CD4-positive, alpha-beta T cell (primary cell): ENCODE data around the gene PKD1L1. TPM values are rescaled to one million over a fixed set of nuclear protein-coding genes. Genes with fewer than 3 reads are reported as not detected.

Experiments
- ATAC-seq: fragments of 200-7000 bp; cut with Tn5 transposase; one replicate; pipeline ENCODE4 v1.10.0; 2022; ENCODE audit warnings: mild to moderate bottlenecking; ENCODE audit not compliant: poor library complexity
- CTCF ChIA-PET: fragments of 350-600 bp; sonication (Branson Sonifier 250); formaldehyde crosslinking; loops from one replicate; lab custom pipeline; 2021; ENCODE audit warnings: antibody characterized with exemption, inconsistent platforms; lab: Charles Lee
- POLR2A ChIA-PET: fragments of 350-600 bp; sonication (Branson Sonifier 250); formaldehyde crosslinking; loops from one replicate; lab custom pipeline; 2021; ENCODE audit warnings: antibody characterized with exemption, inconsistent platforms; lab: Charles Lee
- DNase-seq, 14 experiments: peaks; one replicate each; pipeline ENCODE4 v3.0.0-alpha.2; 2013 to 2020; ENCODE audit warnings: mixed read lengths in 2 of 14
- H3K27ac ChIP-seq, 2 donors: one replicate each; pipeline versions ENCODE4 v1.5.1 to v1.7.0; 2013; ENCODE audit warnings: low read length in 2 of 2, low read depth in 1 of 2, mild to moderate bottlenecking in 1 of 2
- H3K27me3 ChIP-seq, 2 experiments: 1 replicate in 1 of 2; 2 replicates in 1 of 2; pipeline versions ENCODE4 v1.6.1 to v1.7.0; 2013; ENCODE audit warnings: low read length in 2 of 2, control low read depth in 1 of 2, mild to moderate bottlenecking in 1 of 2, moderate library complexity in 1 of 2; ENCODE audit not compliant: insufficient read depth in 2 of 2, control insufficient read depth in 1 of 2
- H3K36me3 ChIP-seq: one replicate; pipeline ENCODE4 v1.6.1; 2013; ENCODE audit warnings: low read length, control low read depth; ENCODE audit not compliant: insufficient read depth
- H3K4me1 ChIP-seq: one replicate; pipeline ENCODE4 v1.6.1; 2013; ENCODE audit warnings: low read length, control low read depth; ENCODE audit not compliant: insufficient read depth
- H3K4me3 ChIP-seq: one replicate; pipeline ENCODE4 v1.5.1; 2013; ENCODE audit warnings: mild to moderate bottlenecking, low read length, moderate library complexity
- H3K9me3 ChIP-seq, 2 experiments: 1 replicate in 1 of 2; 2 replicates in 1 of 2; pipeline versions ENCODE4 v1.6.1 to v1.7.0; 2013; ENCODE audit warnings: low read length in 2 of 2, mild to moderate bottlenecking in 2 of 2, control low read depth in 1 of 2, moderate library complexity in 1 of 2; ENCODE audit not compliant: control insufficient read depth in 1 of 2, insufficient read depth in 1 of 2
- H3K27ac Mint-ChIP-seq: one replicate; pipeline ENCODE4 v1.8.0; 2020; ENCODE audit warnings: mixed read lengths
- H3K27me3 Mint-ChIP-seq: one replicate; pipeline ENCODE4 v1.8.0; 2021; ENCODE audit warnings: mixed read lengths
- H3K36me3 Mint-ChIP-seq: one replicate; pipeline ENCODE4 v1.8.0; 2021; ENCODE audit warnings: low read depth, mixed read lengths
- H3K4me1 Mint-ChIP-seq: one replicate; pipeline ENCODE4 v1.8.0; 2021; ENCODE audit warnings: low read depth, mixed read lengths
- H3K4me3 Mint-ChIP-seq: one replicate; pipeline ENCODE4 v1.8.0; 2020; ENCODE audit warnings: mild to moderate bottlenecking, mixed read lengths
- H3K9me3 Mint-ChIP-seq: one replicate; pipeline ENCODE4 v1.8.0; 2020; ENCODE audit warnings: mixed read lengths
- intact Hi-C, 2 experiments: fragments of 100-400 bp; cut with DNase I in 1 of 2; cut with micrococcal nuclease in 1 of 2; formaldehyde crosslinking; loops; one replicate each; pipeline versions ENCODE4 v1.15.1 to v1.9.0; 2023 to 2025; cut with DNase I, micrococcal nuclease
- total RNA-seq, 174 experiments: library from RNA in 2 of 174; stranded (reverse) in 2 of 174; gene quantifications; one replicate each; pipeline ENCODE4 v1.2.3 and lab custom pipeline; 2021 to 2026
- TF ChIP-seq, protein P1 (sequence below): fragments of 200-600 bp; IDR thresholded peaks from one replicate; pipeline ENCODE4 v1.8.0; 2022; ENCODE audit warnings: antibody characterized with exemption, mild to moderate bottlenecking

Gene PKD1L1
- total RNA-seq, 2 experiments from 2014 or later = 0.20 to 0.25 TPM

DNA sequence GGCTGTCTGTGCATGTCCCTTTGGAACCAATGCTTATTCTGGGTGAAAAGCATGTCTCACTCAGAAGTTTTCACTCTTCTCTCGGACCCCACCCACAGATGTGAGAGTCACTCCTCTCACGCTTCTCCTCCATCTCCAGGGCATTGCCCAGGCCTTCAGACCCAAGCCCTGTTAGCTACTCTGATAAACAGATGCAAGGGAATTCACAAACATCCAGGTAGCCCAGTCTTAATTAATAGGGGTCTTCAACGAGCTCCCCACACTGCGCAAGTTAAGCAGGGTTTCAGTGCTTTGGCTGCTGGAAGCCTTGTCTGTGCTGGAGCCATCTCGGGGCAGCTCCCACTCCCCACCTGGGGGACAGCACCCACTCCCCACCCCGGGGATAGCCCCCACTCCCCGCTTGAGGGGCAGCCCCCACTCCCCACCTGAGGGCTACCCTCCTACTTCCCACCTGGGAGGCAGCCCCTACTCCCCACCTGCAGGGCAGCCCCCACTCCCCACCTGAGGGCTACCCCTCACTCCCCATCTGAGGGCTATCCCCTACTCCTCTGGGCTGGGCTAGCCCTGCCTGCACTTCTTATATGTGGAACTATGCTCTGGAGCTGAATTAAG is 8.7 kb downstream of the PKD1L1 start:
- no peak overlapping the region for H3K27ac ChIP-seq
- Mint-ChIP-seq H3K36me3 (no peaks in the 10 kb centered on the region), H3K27me3 (no peaks in the 10 kb centered on the region), H3K27ac (no peak overlapping the region), H3K9me3 (no peaks in the 10 kb centered on the region), H3K4me1 (no peaks in the 10 kb centered on the region), H3K4me3 (no peak overlapping the region)
- no peak for ATAC-seq
- H3K9me3 ChIP-seq = no peaks in the 10 kb centered on the region
- no peak for DNase-seq
- H3K4me3 ChIP-seq = no peak overlapping the region
- no peaks in the 10 kb centered on the region for H3K36me3 ChIP-seq
- ChIA-PET CTCF (no interaction called here), POLR2A (no interaction called here)
- H3K27me3 ChIP-seq = no peaks in the 10 kb centered on the region
- H3K4me1 ChIP-seq = no peaks in the 10 kb centered on the region
- TF ChIP-seq, protein P1, sequence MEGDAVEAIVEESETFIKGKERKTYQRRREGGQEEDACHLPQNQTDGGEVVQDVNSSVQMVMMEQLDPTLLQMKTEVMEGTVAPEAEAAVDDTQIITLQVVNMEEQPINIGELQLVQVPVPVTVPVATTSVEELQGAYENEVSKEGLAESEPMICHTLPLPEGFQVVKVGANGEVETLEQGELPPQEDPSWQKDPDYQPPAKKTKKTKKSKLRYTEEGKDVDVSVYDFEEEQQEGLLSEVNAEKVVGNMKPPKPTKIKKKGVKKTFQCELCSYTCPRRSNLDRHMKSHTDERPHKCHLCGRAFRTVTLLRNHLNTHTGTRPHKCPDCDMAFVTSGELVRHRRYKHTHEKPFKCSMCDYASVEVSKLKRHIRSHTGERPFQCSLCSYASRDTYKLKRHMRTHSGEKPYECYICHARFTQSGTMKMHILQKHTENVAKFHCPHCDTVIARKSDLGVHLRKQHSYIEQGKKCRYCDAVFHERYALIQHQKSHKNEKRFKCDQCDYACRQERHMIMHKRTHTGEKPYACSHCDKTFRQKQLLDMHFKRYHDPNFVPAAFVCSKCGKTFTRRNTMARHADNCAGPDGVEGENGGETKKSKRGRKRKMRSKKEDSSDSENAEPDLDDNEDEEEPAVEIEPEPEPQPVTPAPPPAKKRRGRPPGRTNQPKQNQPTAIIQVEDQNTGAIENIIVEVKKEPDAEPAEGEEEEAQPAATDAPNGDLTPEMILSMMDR = no peak
- intact Hi-C loops = loop anchor here (10.0 kb wide), 1 partner anchor 1225 kb away; no protein-coding TSS in a partner anchor

DNA sequence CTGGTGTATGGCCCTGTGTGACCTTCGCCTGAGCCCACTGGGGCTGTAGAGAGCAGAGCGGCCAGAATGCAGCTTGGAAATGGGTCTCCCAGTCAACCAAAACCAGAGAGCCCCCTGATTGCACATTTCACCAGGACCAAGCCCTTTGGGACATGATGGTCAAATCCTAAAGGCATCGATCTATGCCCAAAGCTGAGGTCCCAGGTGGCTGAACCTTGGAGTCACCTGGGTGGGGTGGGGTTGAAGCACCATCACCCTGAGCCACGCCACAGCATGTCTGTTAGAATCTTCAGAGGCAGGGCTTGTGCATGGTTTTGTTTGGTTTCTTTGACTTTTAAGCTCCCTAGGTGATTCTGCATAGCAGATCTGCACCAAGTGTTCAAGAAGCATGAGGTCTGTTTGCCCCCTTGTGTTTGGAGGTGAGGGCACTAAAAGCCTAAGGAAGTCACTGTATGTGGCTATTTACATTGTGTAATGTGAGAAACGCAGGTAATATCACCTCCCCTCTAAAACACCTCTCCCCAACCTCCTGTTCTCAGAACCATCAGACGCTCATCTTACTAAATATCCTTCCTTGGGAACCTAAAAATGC is 9.6 kb downstream of the PKD1L1 start:
- TF ChIP-seq, protein P1 = no peak
- no peak for ATAC-seq
- Histone ChIP-seq H3K9me3 (no peaks in the 10 kb centered on the region), H3K4me1 (no peaks in the 10 kb centered on the region), H3K27ac (no peak overlapping the region), H3K27me3 (no peaks in the 10 kb centered on the region), H3K36me3 (no peaks in the 10 kb centered on the region), H3K4me3 (no peak overlapping the region)
- ChIA-PET CTCF (interaction anchor here (1.3 kb wide), 1 partner anchor 216 kb away, joined by 3 read pairs; no protein-coding TSS in a partner anchor), POLR2A (no interaction called here)
- no peaks in the 10 kb centered on the region for H3K4me1 Mint-ChIP-seq
- DNase-seq = no peak
- no peaks in the 10 kb centered on the region for H3K27me3 Mint-ChIP-seq
- no peak overlapping the region for H3K4me3 Mint-ChIP-seq
- H3K36me3 Mint-ChIP-seq = no peaks in the 10 kb centered on the region
- H3K27ac Mint-ChIP-seq = no peak overlapping the region
- intact Hi-C loops = no loop called here
- no peaks in the 10 kb centered on the region for H3K9me3 Mint-ChIP-seq

DNA sequence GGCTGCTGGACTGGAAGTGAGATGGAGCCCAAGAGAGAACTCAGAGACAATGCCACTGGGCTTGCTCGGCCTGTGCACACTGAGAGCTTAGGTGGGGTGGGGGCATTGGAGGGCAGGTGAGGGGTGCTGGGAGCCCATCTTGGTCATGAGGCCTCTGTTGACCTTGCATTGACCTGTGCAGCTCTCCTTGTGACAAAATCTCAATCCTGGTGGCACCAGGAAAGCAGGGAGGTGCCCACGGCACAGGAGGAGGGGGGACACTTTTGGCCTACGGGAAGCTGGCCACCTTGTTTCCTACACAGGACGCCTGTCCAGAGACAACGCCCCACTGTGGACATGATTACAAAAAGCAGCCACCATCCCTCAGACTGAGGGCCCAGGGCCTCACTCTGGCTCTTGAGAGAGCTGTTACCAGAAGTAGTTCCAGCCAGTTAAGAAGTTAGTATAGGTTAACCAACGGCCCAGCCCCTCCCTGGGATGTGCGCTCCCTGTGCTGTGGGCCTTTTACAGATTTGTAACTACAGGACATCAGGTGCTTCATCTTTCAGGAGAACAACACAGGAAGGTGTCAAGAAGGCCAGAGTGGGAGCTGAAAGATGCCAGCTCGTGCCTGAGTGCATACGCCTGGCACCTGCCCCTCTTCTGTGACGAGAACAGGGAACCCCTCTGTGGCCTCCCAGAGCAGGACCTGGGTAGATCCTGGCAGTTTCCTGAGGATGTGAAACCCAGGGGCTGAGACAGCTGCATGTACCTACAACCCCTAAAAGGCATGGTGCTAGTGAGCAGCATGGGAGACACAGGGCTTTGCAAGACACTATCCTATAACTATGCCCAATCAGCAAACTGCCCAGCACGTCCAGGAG is 10.3 kb downstream of the PKD1L1 start:
- Mint-ChIP-seq H3K9me3 (no peaks in the 10 kb centered on the region), H3K36me3 (no peaks in the 10 kb centered on the region), H3K4me1 (no peaks in the 10 kb centered on the region), H3K27me3 (no peaks in the 10 kb centered on the region), H3K4me3 (no peak overlapping the region), H3K27ac (no peak overlapping the region)
- Histone ChIP-seq H3K36me3 (no peaks in the 10 kb centered on the region), H3K27me3 (no peaks in the 10 kb centered on the region), H3K27ac (no peak overlapping the region), H3K9me3 (no peaks in the 10 kb centered on the region), H3K4me1 (no peaks in the 10 kb centered on the region), H3K4me3 (no peak overlapping the region)
- CTCF ChIA-PET = interaction anchor here (1.3 kb wide), 1 partner anchor 217 kb away, joined by 3 read pairs; no protein-coding TSS in a partner anchor
- peak in 1 of 14 experiments; percentile 16 for DNase-seq
- POLR2A ChIA-PET = no interaction called here
- no peak for ATAC-seq
- intact Hi-C loops = no loop called here
- TF ChIP-seq, protein P1 = no peak
